Measurements from ENCODE around the gene SLC2A5. TPM values are rescaled to one million over a fixed set of nuclear protein-coding genes. Genes with fewer than 3 reads are reported as not detected.
"Not testable (repeated sequence)": the region's sequence is repeated elsewhere in the genome, so short reads cannot be mapped to it uniquely, and the experiment has no call there.

SLC2A5 gene
- total RNA-seq, 1 donor, result 2.2 TPM

DNA sequence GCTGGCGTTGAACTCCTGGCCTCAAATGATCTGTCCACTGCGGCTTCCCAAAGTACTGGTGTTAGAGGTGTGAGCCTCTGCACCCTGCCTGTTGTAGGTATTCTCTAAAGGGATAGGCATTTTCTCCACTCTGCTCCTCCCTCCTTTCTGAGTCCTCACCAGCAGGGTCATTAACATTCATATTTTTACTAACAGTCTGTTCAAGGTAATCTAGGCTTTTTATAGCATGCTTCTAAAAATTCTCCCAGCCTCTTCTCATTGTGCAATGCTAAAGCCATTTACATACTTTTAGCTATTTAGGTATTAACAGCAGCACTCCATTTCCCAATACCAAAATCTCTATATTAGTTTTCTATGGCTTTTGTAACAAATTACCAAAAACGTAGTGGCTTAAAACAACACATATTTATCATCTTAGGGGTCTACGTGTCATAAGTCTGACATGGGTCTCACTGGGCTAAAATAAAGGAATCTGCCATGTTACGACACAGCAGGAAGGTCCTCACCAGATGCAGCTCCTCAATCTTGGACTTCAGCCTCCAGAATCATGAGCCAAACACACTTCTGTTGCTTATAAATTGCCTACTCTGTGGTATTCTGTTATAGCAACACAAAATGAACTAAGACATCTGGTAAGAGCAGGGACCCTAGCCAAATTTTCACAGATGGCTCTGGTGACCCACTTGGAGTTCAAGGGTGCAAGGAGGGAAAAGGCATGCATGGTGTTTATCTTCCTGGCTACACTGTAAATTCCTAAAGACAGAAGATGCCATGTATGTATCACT lies 40.3 kb downstream of the SLC2A5 start:
- TF ChIP-seq CTCF (IDR thresholded peaks at IDR 0.05; ENCODE audit: insufficient read depth, low read depth, low read length), result no peak
- no peak overlapping the region for H3K4me3 ChIP-seq (ENCODE audit: low read depth, low read length)
- peak; percentile 80 for DNase-seq (ENCODE audit: low read depth)

GRCh38 chr1:9027307-9027706 lies 42.1 kb downstream of the SLC2A5 start:
- no peak overlapping the region for H3K4me3 ChIP-seq (ENCODE audit: low read depth, low read length)
- TF ChIP-seq CTCF (IDR thresholded peaks at IDR 0.05; ENCODE audit: insufficient read depth, low read depth, low read length), result no peak
- no peak for DNase-seq (ENCODE audit: low read depth)

DNA sequence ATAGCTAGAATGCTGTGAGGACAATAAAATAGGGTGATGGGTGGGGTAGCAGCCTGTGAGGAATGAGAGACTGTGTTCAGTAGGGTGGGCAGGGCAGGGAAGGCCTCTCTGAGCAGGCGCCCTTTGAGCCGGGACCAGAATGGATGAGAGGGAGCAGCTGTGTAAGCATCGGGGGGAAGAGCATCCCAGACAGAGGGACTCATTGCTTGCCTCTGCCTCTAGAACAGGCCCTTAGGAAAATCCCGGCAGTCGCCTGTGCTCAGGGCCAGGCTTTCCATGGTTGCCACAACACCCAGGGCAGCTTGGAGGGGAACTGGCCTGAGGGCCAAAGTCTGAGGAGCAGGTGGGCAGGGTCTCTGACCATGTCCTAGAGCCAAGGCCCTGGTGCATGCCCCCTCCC lies 44.0 kb downstream of the SLC2A5 start:
- no peak for DNase-seq (ENCODE audit: low read depth)
- no peak overlapping the region for H3K4me3 ChIP-seq (ENCODE audit: low read depth, low read length)
- TF ChIP-seq CTCF (IDR thresholded peaks at IDR 0.05; ENCODE audit: insufficient read depth, low read depth, low read length), result no peak

DNA sequence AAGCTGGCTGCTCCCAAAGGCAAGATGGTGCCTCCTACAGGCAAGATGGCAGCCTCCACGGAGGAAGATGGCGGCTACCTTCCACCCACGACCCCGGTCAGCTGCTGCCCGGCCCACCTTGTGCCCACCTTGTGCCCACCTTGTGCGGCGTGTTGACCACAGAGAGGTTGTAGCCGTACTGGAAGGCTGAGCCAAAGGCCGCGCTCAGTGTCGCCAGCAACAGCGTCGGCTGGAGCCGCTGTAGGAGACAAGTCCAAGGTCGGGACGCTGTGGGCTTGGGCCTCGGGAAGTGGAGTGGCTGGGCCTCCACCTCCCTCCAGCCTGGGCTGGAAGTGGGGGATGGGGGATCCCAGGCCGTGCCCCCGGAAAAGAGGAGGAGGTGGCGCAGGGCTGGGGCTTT lies 44.6 kb downstream of the SLC2A5 start:
- no peak for TF ChIP-seq CTCF (IDR thresholded peaks at IDR 0.05; ENCODE audit: insufficient read depth, low read depth, low read length)
- DNase-seq (ENCODE audit: low read depth), result no peak
- H3K4me3 ChIP-seq (ENCODE audit: low read depth, low read length), result no peak overlapping the region

- no peak for TF ChIP-seq CTCF (IDR thresholded peaks at IDR 0.05; ENCODE audit: insufficient read depth, low read depth, low read length)
- no peak for DNase-seq (ENCODE audit: low read depth)
Measured at GRCh38 chr1:9022773-9023172, 46.7 kb downstream of the SLC2A5 start.

DNA sequence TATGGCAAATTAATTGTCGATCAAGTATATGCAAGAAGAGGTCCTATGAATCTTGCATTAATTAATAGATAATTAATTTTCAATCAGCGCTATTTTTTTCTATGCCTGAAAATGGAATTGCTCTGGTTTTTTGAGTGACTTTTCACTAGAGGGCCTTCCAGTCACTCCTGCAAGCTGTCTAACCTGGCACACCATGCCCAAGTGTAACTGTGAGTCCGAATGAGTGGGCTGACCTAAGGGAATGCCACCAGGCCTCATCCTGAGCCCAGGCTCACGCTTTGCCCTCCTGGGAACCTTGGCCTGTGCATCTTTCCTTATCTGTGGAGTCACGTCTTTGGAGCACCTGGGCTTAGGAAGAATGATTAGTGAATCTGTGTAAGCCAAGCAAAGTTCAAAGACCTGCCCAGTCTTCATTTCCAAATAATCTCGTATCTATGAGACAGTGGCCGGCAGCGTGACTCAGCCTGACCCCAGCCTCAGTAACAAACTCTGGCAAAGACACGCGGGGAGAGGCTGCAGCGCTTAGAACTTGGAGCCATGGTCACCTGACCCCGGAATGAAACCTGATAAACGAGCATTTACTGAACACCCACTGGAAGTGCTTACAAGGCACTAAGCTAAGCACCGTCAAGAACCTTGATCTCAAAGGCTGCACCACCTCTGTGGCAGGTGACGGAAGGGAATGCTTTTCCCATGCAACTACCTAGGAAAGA lies 47.3 kb downstream of the SLC2A5 start:
- DNase-seq (ENCODE audit: low read depth); H3K4me3 ChIP-seq (ENCODE audit: low read depth, low read length): not testable (repeated sequence)

More at GRCh38 chr1:9022773-9023172, 46.7 kb downstream of the SLC2A5 start:
- no peak overlapping the region for H3K4me3 ChIP-seq (ENCODE audit: low read depth, low read length)

DNA sequence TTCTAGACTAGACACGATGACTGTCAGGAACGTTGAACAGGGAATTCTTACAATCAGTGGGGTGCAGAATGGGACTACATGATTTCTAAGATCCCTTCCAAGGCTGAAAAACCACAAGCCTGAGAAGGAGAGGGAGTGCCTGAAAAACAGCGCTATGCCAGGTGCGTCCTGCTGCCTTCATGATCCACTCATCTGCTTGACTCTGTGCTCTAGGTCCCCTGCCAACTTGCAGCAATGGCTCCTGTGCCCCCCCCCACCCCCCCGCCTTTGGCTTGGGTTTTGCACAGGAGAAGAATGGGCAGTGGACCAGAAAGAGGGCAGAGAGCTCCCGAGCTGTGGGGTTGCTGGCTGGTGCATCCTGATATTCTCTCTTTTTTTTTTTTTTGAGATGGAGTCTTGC lies 49.1 kb downstream of the SLC2A5 start:
- H3K4me3 ChIP-seq (ENCODE audit: low read depth, low read length), result no peak overlapping the region
- TF ChIP-seq CTCF (IDR thresholded peaks at IDR 0.05; ENCODE audit: insufficient read depth, low read depth, low read length), result no peak
- no peak for DNase-seq (ENCODE audit: low read depth)
